Islet of Langerhans (tissue), 1 donor: ENCODE measurements around the gene IMPDH1.

Source experiments
- FAIRE-seq: peaks from one replicate; lab custom pipeline; 2011; peaks lifted over from hg19 to GRCh38; lab: Jason Lieb, UNC

The IMPDH1 gene

DNA sequence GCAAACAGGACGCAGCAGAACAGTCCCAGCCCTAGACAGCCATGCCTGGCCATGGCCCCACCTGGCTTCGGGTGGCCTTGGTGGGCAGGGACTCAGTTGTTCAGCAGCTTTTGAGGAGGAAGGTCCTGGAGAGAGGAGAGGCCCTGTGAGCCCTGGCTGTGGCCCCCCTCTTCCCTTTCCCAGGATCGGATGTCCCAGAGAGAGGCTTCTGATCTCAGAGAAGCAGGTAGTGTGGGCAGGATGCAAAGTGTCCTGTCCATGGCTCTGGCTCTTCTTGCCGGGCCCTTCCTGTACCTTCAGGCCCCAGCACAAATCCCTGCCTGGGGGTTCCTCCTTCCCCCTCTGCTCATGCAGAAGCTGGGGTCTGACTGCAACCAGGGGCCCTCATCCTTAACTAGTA lies 49.8 kb downstream of the IMPDH1 start:
- no peak for FAIRE-seq

DNA sequence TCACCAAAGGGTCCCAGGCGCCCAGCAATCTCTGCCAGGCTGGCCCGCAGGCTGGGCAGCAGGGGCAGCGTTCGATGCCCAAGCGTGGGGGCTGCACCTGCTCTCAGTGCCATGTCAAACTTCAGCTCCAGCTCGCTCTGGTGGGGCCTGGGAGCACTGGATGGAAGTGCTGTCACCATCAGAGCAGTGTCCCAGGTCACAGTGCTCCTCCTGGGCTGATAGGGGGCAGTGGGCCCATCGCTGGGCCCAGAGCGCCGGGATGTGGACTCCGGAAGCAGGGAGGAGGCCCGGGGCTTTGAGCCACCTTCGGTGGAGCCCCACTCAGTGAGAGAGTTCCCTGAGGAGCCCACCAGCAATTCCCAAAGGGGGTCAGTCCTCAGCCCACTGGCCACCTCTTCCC lies 50.4 kb downstream of the IMPDH1 start:
- no peak for FAIRE-seq

DNA sequence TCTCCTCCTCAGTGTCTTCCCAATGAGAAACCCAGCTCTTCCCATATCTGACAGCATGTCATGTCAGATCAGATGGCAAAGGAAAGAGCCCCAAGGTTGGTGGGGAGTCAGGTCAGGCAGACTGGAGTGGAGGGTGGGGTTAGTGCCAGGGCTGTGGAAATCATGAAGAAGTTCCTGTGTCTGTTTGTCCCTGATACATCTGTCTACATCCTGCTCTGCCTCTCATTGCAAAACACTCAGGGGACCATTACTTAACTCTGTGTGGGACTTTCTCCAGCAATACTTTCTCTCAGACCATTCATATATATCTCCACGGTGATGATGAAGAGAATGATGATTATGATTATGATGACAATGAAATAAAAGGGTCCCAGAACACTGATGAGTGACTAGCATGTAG lies 51.5 kb downstream of the IMPDH1 start:
- no peak for FAIRE-seq

DNA sequence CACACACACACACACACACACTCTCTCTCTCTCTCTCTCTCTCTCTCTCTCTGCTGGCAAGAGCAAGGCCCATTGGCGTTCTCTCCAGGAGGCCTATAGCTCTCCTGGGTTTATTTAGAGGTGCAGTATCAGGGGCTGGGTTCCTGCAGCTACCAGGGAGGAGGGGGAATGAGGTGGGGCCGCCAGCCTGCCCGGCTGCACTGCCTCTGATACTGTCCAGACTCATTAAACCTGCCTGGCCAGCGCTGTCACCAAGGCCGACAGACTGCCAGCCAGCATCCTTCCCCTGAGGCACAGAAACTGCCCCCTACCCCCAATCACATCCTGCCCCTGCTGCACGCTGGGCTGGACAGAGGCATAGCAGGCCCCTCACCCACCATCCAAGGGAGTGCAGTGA lies 52.6 kb downstream of the IMPDH1 start:
- no peak for FAIRE-seq

DNA sequence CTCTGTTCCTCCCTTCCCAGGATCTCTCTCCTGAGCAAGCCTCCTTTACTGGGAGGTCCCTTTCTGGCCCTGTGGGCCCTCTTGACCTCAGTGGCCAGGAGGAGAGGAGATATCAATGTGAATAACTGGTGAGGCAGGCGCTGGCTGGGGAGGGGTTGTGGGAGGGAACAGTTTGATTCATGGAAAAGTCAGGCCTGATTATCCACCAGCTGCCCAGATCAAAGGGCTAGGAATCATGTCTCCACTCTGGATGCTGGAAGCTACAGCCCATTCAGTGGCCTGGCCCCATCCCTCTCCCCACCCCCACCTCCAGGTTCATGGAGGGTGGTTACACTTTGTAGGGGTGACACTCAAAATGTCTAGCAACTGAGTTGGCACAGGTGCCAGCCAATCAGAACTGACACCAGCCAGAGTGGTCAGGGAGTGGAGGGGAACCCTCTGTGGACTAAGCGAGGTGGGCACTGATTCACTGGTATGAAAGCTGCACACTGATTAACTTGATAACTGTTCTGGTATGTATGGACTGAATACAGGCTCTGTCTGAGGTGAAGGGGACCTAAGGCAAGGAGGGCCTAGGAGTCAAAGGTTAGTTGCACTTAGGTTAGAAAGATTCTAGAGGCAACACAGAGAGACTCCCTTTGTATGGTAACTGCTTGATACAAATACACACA lies 53.1 kb downstream of the IMPDH1 start:
- no peak for FAIRE-seq

DNA sequence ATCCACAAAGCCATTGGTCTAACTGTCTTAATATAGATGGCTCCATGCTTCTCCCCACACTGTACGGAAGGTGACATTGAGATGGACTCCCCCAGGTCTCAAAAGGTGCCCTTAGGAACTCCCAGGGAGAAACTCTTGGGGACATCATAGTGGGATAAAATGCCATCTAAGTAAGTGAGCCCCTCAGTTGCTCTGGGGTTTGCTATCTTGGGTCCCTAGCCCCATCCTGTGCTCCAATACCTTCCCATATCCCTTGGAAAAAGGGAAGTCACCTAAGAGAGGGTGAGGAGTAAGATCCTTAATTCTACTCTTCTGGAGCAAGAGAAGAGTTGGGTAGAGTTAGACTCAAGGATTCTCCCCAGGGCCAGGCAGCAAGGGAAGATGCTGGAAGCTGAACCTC lies 56.2 kb downstream of the IMPDH1 start:
- no peak for FAIRE-seq

DNA sequence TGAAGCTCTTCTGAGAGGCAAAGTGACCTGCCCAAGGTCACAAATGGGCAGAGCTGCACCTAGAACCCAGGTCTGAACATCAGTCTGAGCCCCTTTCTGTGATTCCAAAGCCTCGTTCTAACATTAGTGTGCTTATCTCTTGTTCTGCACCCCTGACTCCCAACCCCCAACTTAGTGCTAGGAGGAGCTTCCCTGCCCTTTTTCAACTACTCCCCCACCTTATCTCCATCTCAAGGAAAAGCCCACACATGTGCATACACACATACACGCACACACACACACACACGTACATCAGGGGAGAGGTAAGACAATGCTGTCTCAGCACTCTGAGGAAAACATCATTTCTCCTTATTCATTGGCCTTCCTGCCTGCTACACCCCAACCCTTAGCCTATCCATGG lies 56.6 kb downstream of the IMPDH1 start:
- FAIRE-seq = no peak

DNA sequence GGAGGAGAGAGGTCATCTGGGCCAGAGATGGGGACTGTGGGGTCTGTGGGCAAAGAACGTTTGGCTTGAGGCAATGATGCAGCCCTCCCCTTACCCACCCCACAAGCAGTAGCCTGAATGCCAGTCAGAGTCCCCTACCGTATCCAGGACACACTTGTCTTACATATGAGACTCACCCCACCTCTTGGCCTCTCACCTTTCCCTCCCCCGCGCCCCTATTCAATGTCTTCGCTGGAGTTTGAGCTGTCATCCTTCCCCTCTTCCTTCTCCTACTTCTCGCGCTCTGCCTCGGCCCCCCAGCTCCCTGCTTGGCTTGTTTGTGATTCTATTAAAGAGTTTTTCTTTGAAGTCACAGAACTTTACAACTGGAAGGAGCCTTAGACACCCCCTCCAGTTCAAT lies 57.1 kb downstream of the IMPDH1 start:
- no peak for FAIRE-seq

DNA sequence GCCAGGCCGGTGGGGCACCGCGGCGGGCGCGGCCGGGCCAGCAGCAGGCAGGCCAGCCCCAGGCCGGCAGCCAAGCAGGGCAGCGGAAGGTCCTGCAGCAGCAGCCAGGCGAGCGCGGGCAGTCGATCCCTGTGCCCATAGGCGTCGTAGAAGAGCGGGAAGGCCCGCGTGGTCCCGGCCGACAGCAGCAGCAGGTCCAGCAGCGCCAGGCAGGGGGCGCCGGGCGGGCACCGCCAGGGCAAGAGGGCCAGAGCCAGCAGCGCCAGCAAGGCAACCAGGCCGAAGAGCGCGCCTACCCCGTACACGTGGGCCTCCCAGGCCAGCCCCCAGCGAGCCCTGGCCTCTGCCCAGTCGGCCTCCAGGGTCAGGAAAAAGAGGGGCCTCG lies 57.6 kb downstream of the IMPDH1 start:
- no peak for FAIRE-seq

DNA sequence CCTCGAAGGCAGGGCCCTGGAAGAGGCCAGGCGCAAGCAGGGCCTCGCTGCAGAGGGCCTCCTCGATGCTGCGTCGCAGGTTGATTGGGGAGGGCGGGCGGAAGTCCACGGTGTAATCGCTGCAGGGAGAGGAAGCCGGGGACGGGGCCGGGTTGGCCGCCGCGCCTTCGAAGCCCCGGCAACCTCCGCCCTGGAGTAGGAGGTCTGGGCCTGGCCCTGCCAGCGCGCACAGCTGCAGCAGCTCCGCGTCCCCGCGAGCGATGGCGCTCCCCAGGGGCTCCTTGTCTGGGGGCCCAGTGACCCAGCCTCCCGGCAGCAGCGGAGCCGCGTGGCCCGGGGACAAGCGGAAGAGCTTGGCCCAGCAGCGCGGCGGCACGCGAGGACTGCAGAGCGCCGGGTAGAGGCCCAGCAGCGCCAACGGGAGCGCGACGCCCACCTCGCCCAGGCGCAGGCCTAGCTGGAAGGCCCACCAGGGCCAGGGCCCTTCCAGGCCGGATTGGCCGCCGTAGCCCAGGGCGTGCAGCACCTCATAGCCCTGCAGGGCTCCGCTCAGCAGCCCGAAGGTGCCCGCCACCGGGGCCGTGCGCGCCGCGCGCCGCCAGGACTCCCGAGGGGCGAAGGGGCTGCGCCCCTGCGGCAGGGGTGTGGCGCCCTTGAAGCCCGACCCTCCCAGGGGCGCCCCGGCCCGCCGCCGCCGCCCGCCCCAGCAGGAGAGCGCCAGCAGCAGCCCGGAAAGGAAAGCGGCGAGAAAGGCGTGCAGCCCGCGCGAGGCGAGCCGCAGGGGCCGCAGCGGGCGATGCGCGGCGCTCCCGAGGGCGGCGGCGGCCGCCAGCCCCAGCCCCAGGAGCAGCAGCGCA lies 58.3 kb downstream of the IMPDH1 start:
- no peak for FAIRE-seq

DNA sequence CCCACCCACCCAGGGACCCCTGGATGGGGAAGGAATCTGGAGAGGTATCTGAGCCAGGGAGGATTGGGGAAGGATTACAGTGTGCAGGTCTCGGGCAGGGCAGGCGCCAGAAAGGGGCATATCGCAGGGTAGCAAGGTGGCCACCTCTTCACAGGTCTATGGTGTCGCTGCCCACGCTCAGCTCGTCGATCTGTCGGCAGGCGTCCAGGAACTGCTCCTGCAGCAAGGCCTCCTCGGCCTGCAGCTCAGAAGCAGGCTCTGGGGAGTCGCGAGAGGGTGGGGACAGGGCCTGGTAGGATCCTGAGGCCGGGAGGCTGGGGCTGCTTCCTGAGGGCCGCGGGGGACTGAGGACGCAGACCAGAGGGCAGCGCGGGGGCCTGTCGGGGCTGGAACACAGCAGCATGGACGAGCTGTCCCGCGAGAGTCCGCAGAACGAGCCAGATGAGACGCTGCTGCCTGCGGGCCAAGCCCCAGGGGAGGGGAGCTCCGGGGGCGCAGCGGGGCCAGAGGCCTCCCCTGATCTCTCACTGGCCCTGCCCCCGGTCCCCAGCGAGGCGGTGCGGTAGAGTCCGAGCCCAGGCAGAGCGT lies 59.0 kb downstream of the IMPDH1 start:
- no peak for FAIRE-seq

DNA sequence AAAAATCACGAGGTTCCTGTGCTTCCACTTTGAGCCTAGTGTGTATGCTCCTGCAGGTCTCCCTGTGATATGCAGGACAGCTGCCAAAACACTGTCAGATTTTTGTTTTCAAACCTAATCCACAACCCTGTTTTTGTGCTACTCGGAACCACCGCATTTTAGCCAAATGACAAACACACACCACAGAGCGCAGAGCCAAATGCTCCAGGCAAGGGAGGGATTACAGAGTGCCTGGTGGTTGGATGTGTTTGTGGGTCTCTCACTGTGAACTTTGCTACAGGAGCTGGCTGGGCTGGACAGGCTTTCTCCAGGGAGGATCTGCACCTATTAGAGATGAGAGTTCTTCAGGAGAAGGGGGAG lies 60.3 kb downstream of the IMPDH1 start:
- FAIRE-seq = no peak

DNA sequence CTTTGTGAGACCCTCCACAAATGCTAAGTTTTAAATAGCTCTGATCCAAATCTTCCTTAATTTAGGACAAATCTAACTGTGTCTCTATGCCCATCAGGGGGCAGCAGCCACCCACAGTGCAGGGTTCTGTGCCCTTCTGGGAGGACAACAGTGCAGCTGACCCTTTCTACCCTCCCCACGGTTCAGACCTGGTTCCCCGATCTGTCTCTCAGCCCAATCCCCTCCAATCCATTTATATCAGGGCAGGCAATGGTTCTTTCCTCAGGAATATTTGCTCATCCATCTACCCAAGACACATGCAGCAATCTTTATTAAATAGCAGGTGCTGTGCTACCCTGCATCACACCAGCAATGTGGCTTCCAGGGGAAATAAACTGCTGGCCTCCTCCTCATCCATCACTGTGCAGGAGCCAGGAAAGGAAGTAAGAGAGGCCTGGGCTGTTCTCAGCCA lies 62.1 kb downstream of the IMPDH1 start:
- no peak for FAIRE-seq

DNA sequence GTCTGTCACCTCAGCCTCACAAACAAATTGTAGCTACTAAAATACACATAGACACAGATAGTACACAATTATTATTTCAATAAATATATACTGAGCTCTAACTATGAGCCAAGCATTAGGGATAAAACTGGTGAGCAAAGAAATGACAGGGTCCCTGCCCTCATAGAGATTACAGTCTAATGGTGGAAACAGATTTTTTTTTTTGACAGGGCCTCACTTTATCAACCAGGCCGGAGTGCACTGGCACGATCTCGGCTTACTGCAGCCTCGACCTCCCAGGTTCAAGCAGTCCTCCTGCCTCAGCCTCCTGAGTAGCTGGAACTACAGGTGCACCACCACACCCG lies 65.4 kb downstream of the IMPDH1 start:
- FAIRE-seq = no peak

DNA sequence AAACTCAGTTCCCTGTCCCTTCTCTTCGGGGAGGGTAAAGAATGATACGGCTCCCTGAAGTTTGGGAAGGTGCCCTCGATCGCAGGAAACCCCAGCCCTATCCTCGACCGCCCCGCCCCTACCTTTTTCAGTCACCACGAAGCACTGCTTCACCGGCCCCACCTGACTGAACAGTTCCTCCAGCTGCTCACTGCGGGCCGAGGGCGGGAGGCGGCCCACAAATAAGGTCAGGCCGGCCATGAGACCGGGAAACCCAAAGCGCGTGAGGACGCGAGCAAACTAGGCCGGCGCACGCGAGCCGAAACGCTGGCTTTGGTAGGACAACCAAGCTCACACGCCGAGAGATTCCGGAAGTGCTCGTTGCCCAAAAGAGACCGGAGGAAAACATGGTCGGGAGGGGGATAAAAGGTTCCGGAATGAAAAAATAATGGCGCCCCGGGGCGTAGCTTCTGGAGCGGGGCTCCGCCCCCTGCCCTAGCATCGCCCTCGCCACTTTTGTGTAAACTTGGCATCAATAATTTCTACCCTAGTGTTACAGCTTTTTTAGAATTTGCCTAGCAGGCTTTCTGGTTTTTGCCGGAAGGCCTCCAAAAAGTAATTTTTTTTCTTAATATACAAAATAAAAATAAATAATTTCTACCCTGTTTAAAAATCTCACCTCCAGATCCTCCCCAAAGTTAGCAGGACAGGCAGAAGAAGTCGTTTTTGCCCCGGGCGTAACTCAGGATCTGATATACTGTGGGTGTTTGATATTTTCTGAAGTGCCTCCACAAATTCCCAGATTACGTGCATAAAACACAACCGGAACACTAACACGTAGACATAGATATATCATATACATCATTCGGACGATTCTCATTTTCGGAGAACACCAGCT lies 66.0 kb downstream of the IMPDH1 start, which contains the start of gene RBM28:
Gene RBM28 (minus strand): TSS at position 355 of the 877 bp plus-strand sequence. CDS start 115 bp downstream, at position 240.
- FAIRE-seq = no peak
